Sigmoid colon (tissue), 4 donors: ENCODE results near the gene ARHGEF9.

Experiments used
- EP300 ChIP-seq, 4 donors: sonication (generic); formaldehyde crosslinking; IDR thresholded peaks; one replicate each; pipeline ENCODE4 v1.6.1; 2017; ENCODE audit warnings: antibody characterized with exemption in 4 of 4
- POLR2A ChIP-seq, 2 donors: fragments of 450-650 bp; IDR thresholded peaks; one replicate each; pipeline ENCODE4 v1.6.1; 2016; ENCODE audit warnings: antibody characterized with exemption in 2 of 2, mild to moderate bottlenecking in 2 of 2, moderate library complexity in 2 of 2
- POLR2AphosphoS5 ChIP-seq, 4 donors: sonication (generic); formaldehyde crosslinking; IDR thresholded peaks; one replicate each; pipeline ENCODE4 v1.6.1; 2017; ENCODE audit warnings: antibody characterized with exemption in 4 of 4
- TF ChIP-seq, protein P1 (sequence below), 4 experiments: fragments of 450-650 bp in 3 of 4; fragments of 200-600 bp in 1 of 4; IDR thresholded peaks; one replicate each; pipeline ENCODE4 v1.5.1; 2016 to 2019; ENCODE audit warnings: antibody characterized with exemption in 4 of 4, mild to moderate bottlenecking in 3 of 4, moderate library complexity in 2 of 4

DNA sequence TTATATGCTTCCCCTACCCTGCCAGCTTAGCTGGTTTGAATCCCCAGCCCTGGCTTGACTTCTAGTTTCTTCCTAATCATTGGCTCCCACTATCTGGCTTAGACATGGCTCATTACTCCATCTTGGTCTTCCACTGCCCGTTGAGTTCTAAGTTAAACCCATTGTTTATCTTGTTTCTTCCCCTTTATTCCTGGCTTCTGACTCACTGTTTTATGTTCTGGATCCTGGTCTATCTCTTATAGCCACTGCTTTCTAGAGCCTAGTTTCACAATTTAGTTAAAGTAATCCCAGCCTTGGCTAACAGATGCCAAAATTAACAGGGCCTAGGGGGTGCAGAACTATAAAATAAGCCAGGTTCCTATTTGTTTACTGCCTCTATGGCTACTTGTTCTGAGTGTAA lies 120.9 kb downstream of the ARHGEF9 start:
- TF ChIP-seq, protein P1, sequence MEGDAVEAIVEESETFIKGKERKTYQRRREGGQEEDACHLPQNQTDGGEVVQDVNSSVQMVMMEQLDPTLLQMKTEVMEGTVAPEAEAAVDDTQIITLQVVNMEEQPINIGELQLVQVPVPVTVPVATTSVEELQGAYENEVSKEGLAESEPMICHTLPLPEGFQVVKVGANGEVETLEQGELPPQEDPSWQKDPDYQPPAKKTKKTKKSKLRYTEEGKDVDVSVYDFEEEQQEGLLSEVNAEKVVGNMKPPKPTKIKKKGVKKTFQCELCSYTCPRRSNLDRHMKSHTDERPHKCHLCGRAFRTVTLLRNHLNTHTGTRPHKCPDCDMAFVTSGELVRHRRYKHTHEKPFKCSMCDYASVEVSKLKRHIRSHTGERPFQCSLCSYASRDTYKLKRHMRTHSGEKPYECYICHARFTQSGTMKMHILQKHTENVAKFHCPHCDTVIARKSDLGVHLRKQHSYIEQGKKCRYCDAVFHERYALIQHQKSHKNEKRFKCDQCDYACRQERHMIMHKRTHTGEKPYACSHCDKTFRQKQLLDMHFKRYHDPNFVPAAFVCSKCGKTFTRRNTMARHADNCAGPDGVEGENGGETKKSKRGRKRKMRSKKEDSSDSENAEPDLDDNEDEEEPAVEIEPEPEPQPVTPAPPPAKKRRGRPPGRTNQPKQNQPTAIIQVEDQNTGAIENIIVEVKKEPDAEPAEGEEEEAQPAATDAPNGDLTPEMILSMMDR (IDR thresholded peaks at IDR 0.05): no peak
- TF ChIP-seq POLR2AphosphoS5 (IDR thresholded peaks at IDR 0.05): no peak
- TF ChIP-seq POLR2A (IDR thresholded peaks at IDR 0.05): no peak
- no peak for TF ChIP-seq EP300 (IDR thresholded peaks at IDR 0.05)
